MM.1S (cell line): ENCODE data around the gene RASA4B.
"Not testable (repeated sequence)": the region's sequence is repeated elsewhere in the genome, so short reads cannot be mapped to it uniquely, and the experiment has no call there.

Experiments used
- CTCF ChIP-seq: fragments of 300-600 bp; sonication (generic); IDR thresholded peaks from 2 replicates; pipeline ENCODE4 v1.5.1; 2016; ENCODE audit warnings: antibody characterized with exemption, low read length, mixed read lengths
- EZH2phosphoT487 ChIP-seq: fragments of 300-600 bp; sonication (generic); IDR thresholded peaks from 2 replicates; pipeline ENCODE4 v1.6.1; 2018; ENCODE audit warnings: antibody characterized with exemption, low read length

GRCh38 chr7:102494473-102495149 lies 23.0 kb downstream of the RASA4B start:
- not testable (repeated sequence) for TF ChIP-seq CTCF, EZH2phosphoT487
